GM15510 (cell line): ENCODE measurements around the gene CDH4.

Experiments used
- POLR2A ChIP-seq: IDR thresholded peaks from 3 replicates; pipeline ENCODE4 v1.6.1; 2011; ENCODE audit warnings: borderline replicate concordance; ENCODE audit not compliant: insufficient read length; ENCODE audit errors: extremely low read depth

CDH4 gene

GRCh38 chr20:61727761-61728160, 475.7 kb downstream of the CDH4 start:
- TF ChIP-seq POLR2A = no peak

DNA sequence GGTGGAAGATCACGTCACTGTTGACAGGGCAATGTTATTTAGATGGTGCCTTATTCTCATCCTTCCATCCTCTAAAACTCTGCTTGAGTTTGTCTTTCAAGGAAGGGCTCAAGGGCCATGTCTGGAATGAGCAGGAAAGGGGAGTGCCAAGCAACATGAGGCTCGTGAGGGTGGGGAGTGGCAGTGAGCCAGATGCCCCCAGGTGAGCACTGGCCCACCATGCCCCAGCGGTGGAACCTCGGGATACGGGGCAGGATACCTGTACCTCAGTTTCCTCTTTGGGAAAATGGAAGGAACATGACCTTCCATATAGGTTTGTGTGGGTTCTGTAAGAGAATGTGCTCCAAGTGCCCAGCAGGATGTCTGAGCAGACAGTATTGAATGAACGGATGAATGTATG, 476.3 kb downstream of the CDH4 start:
- no peak for TF ChIP-seq POLR2A

DNA sequence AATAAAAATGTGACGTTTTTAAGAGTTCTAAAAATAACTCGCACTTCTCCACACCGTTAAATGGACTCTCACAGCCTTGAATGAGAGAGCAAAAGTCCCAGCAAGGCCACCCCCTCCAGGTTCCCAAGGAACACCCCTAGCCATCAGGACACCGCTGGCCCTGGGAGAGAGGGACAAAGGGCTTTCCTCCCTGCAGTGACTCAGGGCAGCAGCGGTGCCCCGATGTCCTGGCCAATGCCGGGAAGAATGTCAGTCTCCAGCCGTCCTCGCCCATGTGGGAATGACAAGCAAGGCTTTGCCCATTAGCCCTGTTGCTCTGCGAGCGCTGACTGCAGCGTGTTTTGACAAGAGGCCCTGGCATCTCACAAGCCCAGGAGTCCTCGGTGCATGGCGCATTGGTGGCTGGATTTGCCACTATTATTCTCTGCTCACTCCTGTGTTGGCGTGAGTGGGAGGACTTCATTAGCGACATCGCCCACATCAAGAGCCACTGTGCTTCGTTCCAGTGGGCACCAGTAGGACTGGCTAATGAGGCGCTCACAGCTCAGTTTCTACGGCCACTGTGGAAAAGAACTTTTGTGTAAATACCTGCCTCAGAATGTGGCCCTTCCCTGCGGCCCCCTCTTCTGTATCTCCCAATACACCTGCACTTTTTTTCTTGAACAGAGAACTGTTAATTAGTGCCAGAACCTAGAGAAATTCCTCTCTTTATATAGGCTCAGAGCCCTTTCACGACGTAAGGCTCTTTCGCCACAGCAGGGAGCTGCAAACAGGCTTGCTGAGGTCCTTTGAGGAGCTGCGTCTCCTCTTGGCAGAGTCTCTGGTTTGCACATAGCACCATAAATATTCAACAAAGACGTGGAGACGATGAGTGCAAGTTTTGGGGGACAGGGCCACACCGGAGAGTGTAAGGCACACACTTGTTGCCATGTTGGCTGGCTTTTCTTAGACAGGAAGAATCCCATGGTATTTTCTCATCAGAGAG, 477.0 kb downstream of the CDH4 start:
- no peak for TF ChIP-seq POLR2A

DNA sequence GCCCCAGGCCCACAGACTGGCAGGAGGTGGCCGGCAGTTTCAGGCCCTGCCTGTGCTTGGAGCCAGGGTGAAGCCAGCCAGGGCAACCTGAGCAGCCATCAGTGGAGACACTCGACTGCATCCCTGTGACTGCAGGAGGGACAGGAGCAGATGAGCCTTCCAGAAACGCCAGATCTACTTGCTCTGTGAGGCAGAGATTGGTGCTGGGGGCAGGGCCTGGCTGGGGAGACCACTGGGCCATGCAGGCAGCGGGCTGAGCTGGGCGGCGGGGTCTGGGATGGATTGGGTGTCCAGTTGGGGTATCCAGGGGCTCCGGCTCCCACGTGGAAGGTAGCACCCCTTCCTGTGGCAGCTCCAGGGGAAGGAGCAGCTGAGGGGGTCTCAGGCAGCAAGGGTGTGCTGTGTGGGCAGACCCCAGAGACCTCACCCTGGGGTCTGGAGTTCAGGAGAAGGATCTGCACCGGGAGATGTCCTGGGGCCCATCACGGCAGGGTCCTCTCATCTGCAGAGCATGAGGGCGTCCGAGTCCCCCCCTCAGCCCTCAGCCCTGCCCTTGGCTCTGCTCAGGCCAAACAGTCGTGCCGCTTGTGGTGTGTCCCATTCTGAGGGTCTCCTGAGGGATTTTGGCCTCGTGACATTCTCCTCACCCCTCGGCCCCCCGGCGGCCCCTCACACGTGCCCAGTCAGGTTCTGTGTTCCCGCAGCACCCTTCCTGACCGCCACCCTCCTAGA, 478.7 kb downstream of the CDH4 start:
- no peak for TF ChIP-seq POLR2A

- TF ChIP-seq POLR2A = no peak
Measured at GRCh38 chr20:61731363-61732181, 479.5 kb downstream of the CDH4 start.

GRCh38 chr20:61732511-61733210, 480.6 kb downstream of the CDH4 start:
- no peak for TF ChIP-seq POLR2A

- no peak for TF ChIP-seq POLR2A
Measured at GRCh38 chr20:61733216-61733615, 481.2 kb downstream of the CDH4 start.

- TF ChIP-seq POLR2A = no peak
Measured at GRCh38 chr20:61733891-61734732, 482.1 kb downstream of the CDH4 start.

DNA sequence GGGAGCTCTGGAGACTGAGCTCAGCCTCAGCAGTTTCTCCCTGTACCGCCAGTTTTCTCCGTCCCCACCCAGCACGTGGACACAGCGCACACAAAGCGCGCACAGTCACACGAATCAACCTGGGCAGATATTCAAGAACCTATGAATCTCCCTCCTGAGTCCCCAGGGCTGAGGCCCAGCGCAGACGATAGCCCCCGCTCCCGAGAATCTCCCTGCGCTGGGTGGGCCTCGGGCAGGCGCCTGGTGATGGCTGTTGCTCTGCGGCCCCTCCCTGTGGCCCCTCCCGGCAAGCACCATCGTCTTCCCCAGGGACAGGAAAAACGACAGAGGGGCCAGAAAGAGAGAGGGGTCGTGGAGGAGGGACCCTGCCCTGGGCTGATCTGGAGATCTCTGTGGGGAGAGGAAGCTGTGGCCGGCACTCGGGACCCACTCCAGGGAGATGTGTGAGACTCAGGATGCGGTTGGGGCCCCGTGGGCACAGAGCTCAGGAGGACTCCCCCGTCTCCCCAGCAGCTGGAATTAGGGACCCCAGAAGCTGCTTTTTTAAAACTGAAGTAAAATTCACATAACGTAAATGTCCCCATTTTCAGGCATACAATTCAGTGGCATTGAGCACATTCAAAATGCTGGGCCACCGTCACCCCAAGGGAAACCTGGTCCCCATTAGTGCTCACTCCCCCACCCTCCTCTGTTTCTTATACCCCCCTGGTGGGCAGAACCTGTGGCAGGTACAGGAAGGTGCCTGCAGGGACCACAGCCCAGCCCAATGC, 482.9 kb downstream of the CDH4 start:
- no peak for TF ChIP-seq POLR2A

DNA sequence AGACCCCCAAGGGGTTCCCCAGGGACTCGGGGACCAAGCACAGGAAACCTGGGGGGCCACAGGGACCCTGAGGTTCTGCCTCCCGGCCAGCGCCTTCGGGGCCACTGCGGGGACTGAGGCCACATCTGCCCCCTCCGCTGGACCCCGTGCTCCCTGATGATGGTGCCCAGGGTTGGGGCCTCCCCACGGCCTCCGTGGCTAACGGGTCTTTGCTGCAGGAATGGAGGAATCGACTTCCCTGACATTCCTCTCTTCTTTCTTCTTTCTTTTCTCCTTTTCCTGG, 483.4 kb downstream of the CDH4 start:
- TF ChIP-seq POLR2A = no peak

DNA sequence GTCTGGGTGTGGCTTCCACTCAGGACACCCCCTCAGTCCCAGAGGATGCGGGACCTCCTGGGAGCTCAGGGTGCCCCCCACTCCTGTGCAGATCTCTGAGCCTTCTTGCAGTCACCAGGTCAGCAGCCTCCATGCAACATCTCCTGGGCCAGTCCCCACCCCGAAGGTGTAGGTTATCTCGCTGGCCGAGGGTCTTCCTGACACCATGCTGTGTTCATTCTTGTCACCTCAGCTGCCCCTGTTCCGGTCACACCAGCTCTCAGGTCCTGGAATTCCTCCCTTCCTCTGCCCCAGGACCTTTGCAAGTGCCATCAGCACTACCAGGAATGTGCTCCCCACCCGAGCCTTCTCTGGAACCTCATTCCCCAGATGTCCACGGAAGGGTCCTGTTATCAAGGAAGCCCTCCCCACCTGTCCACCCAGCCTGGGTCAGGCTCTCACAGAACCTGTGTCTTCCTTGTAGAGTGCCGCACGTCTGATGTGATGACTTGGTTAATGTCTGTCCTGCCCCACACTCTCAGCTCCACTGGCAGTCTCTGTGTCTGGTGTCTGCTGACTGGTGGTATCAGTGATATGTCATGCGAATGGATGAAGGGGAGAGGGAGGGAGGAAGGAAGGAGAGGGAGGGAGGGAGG, 484.1 kb downstream of the CDH4 start:
- no peak for TF ChIP-seq POLR2A

GRCh38 chr20:61736751-61737310, 484.8 kb downstream of the CDH4 start:
- no peak for TF ChIP-seq POLR2A
